K562 (cell line): ENCODE measurements around the gene SH3D21. TPM values are rescaled to one million over a fixed set of nuclear protein-coding genes. Genes with fewer than 3 reads are reported as not detected.

Experiments
- ATF7 ChIP-seq: fragments of 450-650 bp; IDR thresholded peaks from 2 replicates; pipeline ENCODE4 v1.7.1; 2014; ENCODE audit warnings: mild to moderate bottlenecking, moderate library complexity
- DPF2 ChIP-seq: fragments of 450-650 bp; IDR thresholded peaks from 2 replicates; pipeline ENCODE4 v1.6.1; 2016
- EHMT2 ChIP-seq: fragments of 450-650 bp; IDR thresholded peaks from 2 replicates; pipeline ENCODE4 v1.6.1; 2018; ENCODE audit warnings: antibody characterized with exemption
- ETV6 ChIP-seq, 3 experiments: fragments of 150-350 bp in 1 of 3; sonication (generic) in 1 of 3; formaldehyde crosslinking in 1 of 3; IDR thresholded peaks; 2 replicates each; pipeline versions ENCODE4 v1.6.1 to v1.8.0; 2014 to 2022; ENCODE audit warnings: borderline replicate concordance in 2 of 3, low read depth in 2 of 3, antibody characterized with exemption in 1 of 3, low read length in 1 of 3, mild to moderate bottlenecking in 1 of 3, missing genetic modification reagents in 1 of 3
- FOXJ2 ChIP-seq: fragments of 200-800 bp; sonication (Bioruptor generic); IDR thresholded peaks from 2 replicates; pipeline ENCODE4 v1.6.1; 2016; ENCODE audit warnings: missing genetic modification characterization, missing compliant biosample characterization
- FOXO4 ChIP-seq: fragments of 450-650 bp; formaldehyde crosslinking; IDR thresholded peaks from 2 replicates; pipeline ENCODE4 v1.4.0; 2020; ENCODE audit warnings: mild to moderate bottlenecking, moderate library complexity
- GTF2A2 ChIP-seq: IDR thresholded peaks from 2 replicates; pipeline ENCODE4 v1.6.1; 2016; ENCODE audit warnings: mild to moderate bottlenecking, missing genetic modification characterization, missing compliant biosample characterization
- KDM4B ChIP-seq, 2 experiments: fragments of 450-650 bp in 1 of 2; sonication (generic) in 1 of 2; IDR thresholded peaks; 2 replicates each; pipeline ENCODE4 v1.6.1; 2016 to 2017; ENCODE audit warnings: borderline replicate concordance in 2 of 2, antibody characterized with exemption in 1 of 2, low read depth in 1 of 2, mild to moderate bottlenecking in 1 of 2
- MAX ChIP-seq: sonication (generic); formaldehyde crosslinking; IDR thresholded peaks from 2 replicates; pipeline ENCODE4 v1.9.0; 2022; ENCODE audit warnings: mild to moderate bottlenecking, missing genetic modification reagents
- MEIS2 ChIP-seq: fragments of 450-650 bp; IDR thresholded peaks from 2 replicates; pipeline ENCODE4 v1.6.1; 2014; ENCODE audit warnings: mild to moderate bottlenecking; ENCODE audit not compliant: partially characterized antibody
- MTF1 ChIP-seq: fragments of 250-450 bp; sonication (Bioruptor Pico); IDR thresholded peaks from 2 replicates; pipeline ENCODE4 v1.9.0; 2021; ENCODE audit warnings: moderate library complexity, mild to moderate bottlenecking, inconsistent platforms, borderline replicate concordance
- NCOA4 ChIP-seq: fragments of 450-650 bp; IDR thresholded peaks from 2 replicates; pipeline ENCODE4 v1.6.1; 2018; ENCODE audit warnings: mild to moderate bottlenecking; ENCODE audit not compliant: partially characterized antibody
- NFRKB ChIP-seq: fragments of 450-650 bp; IDR thresholded peaks from 2 replicates; pipeline ENCODE4 v1.6.1; 2016; ENCODE audit warnings: low read depth
- SFPQ ChIP-seq: fragments of 200-400 bp; formaldehyde crosslinking; IDR thresholded peaks from 2 replicates; pipeline ENCODE4 v1.6.1; 2017; ENCODE audit warnings: mild to moderate bottlenecking, low read depth, low read length, moderate library complexity
- SMAD4 ChIP-seq: fragments of 250-450 bp; sonication (Bioruptor Pico); conservative IDR thresholded peaks from 2 replicates; pipeline ENCODE4 v1.8.0; 2021; ENCODE audit warnings: inconsistent platforms, mild to moderate bottlenecking, moderate library complexity
- SMARCE1 ChIP-seq: fragments of 450-650 bp; IDR thresholded peaks from 2 replicates; pipeline ENCODE4 v1.7.1; 2016; ENCODE audit warnings: mild to moderate bottlenecking
- TARDBP ChIP-seq: fragments of 450-650 bp; IDR thresholded peaks from 2 replicates; pipeline ENCODE4 v1.6.1; 2016
- THRA ChIP-seq: fragments of 450-650 bp; IDR thresholded peaks from 2 replicates; pipeline ENCODE4 v1.6.1; 2017; ENCODE audit warnings: mild to moderate bottlenecking, moderate library complexity
- TRIM24 ChIP-seq, 2 experiments: fragments of 450-650 bp; IDR thresholded peaks; 2 replicates each; pipeline ENCODE4 v1.6.1; 2016
- ZEB2 ChIP-seq: fragments of 450-650 bp; IDR thresholded peaks from 2 replicates; pipeline ENCODE4 v1.6.1; 2016
- ZNF280A ChIP-seq: fragments of 450-650 bp; IDR thresholded peaks from 2 replicates; pipeline ENCODE4 v1.6.1; 2018; ENCODE audit warnings: mild to moderate bottlenecking, low read depth; ENCODE audit not compliant: partially characterized antibody
- ZNF436 ChIP-seq: fragments of 250-450, 450-650 bp; sonication (Bioruptor Pico); formaldehyde crosslinking; IDR thresholded peaks from 2 replicates; pipeline ENCODE4 v1.7.0; 2020; ENCODE audit warnings: mild to moderate bottlenecking
- ZNF766 ChIP-seq: fragments of 200-800 bp; sonication (Bioruptor generic); conservative IDR thresholded peaks from 2 replicates; pipeline ENCODE4 v1.6.1; 2016; ENCODE audit warnings: missing genetic modification characterization, missing compliant biosample characterization
- polyA plus RNA-seq, 8 experiments: library from polyadenylated mRNA; depleted of rRNA in 4 of 8; stranded (reverse) in 5 of 8; unstranded in 3 of 8; fragments of >200 nt; fragmentation: Nextera tagmentation in 2 of 8; fragmentation: Illumina TruSeq in 1 of 8; extraction: Ambion mirVana in 2 of 8; extraction: Trizol in 1 of 8; gene quantifications; 2 replicates each; pipeline versions ENCODE4 v1.2.1 to v1.2.3, GENCODE V29; 2011 to 2014; ENCODE audit warnings: inconsistent platforms in 1 of 8, missing spikeins in 1 of 8
- total RNA-seq, 7 experiments: library from RNA; depleted of rRNA in 6 of 7; stranded (reverse); fragments of >200 nt in 6 of 7; fragmentation: Illumina TruSeq in 2 of 7; extraction: Trizol in 2 of 7; gene quantifications; 2 replicates each; pipeline versions ENCODE4 v1.2.1 to v1.2.3, GENCODE V29; 2011 to 2021; ENCODE audit warnings: low replicate concordance in 1 of 7

SH3D21 gene
- total and polyA plus RNA-seq, 9 of the 15 experiments (the other 6 are each of a cell fraction or from before 2014, with no cell fraction given): 0.01 to 4.7 (median 1.8) TPM

- no peak for TF ChIP-seq SFPQ
- 0 out of 2 replicates have a peak, but pooled peaks have one; percentile 54 for TF ChIP-seq SMARCE1
- peak; percentile 59; the same call in 1 of the 2 replicates for TF ChIP-seq NFRKB
- TF ChIP-seq FOXJ2: no peak
- no peak for TF ChIP-seq GTF2A2
- no peak for TF ChIP-seq SMAD4 (CRISPR knock-in tag)
- TF ChIP-seq MAX: peak; percentile 61; the same call in 1 of the 2 replicates
- TF ChIP-seq ZNF280A: peak; percentile 14
- peak; percentile 59; the same call in 1 of the 2 replicates for TF ChIP-seq DPF2
- TF ChIP-seq ETV6 (IDR thresholded peaks at IDR 0.05; ENCODE audit: borderline replicate concordance in 1 of 2, low read depth in 2 of 2, low read length in 1 of 2): no peak
- TF ChIP-seq ETV6 (CRISPR knock-in tag; IDR thresholded peaks at IDR 0.05; ENCODE audit: borderline replicate concordance): no peak
- TF ChIP-seq ZNF766 (CRISPR knock-in tag): no peak
- TF ChIP-seq MTF1 (CRISPR knock-in tag): no peak
- peak; percentile 25 for TF ChIP-seq NCOA4
- TF ChIP-seq ZNF436 (CRISPR knock-in tag): no peak
- TF ChIP-seq THRA: no peak
- peak; percentile 66; the same call in 1 of the 2 replicates for TF ChIP-seq TARDBP
- TF ChIP-seq ATF7: no peak
- peak; percentile 17 to 27; a peak in 1 of 4 replicates for TF ChIP-seq TRIM24 (IDR thresholded peaks at IDR 0.05)
- TF ChIP-seq MEIS2: peak; percentile 10
- TF ChIP-seq KDM4B (IDR thresholded peaks at IDR 0.05; ENCODE audit: borderline replicate concordance in 2 of 2, low read depth in 1 of 2): no peak
- TF ChIP-seq FOXO4 (CRISPR knock-in tag): no peak
- TF ChIP-seq ZEB2: 0 out of 2 replicates have a peak, but pooled peaks have one; percentile 28
- TF ChIP-seq EHMT2: peak; percentile 52; the same call in 1 of the 2 replicates
These were observed 811 bp downstream of the SH3D21 start (continued) for GRCh38 chr1:36306902-36307456.
